GM12874 (cell line): Measurements from ENCODE around the gene AP5B1.

ENCODE experiments used
- CTCF ChIP-seq: IDR thresholded peaks from 2 replicates; pipeline ENCODE4 v1.5.1; 2011; ENCODE audit warnings: low read depth, mild to moderate bottlenecking, control low read depth, low read length, moderate library complexity; ENCODE audit not compliant: insufficient read depth

Gene AP5B1

GRCh38 chr11:65797711-65798110, 16.9 kb upstream of the AP5B1 start:
- TF ChIP-seq CTCF = no peak

GRCh38 chr11:65796726-65797601, 16.2 kb upstream of the AP5B1 start:
- no peak for TF ChIP-seq CTCF

- TF ChIP-seq CTCF = no peak
These were observed 14.1 kb upstream of the AP5B1 start for GRCh38 chr11:65794570-65795510.

GRCh38 chr11:65793625-65794400, 13.0 kb upstream of the AP5B1 start:
- no peak for TF ChIP-seq CTCF

GRCh38 chr11:65793144-65793581, 12.4 kb upstream of the AP5B1 start:
- TF ChIP-seq CTCF = no peak

GRCh38 chr11:65792456-65792855, 11.7 kb upstream of the AP5B1 start:
- no peak for TF ChIP-seq CTCF

GRCh38 chr11:65791719-65792213, 11.0 kb upstream of the AP5B1 start:
- TF ChIP-seq CTCF = 0 out of 2 replicates have a peak, but pooled peaks have one; percentile 3
